Measurements from ENCODE around the gene DDX27. TPM values are rescaled to one million over a fixed set of nuclear protein-coding genes. Genes with fewer than 3 reads are reported as not detected.

DDX27 gene
- total and polyA plus RNA-seq, 9 of the 15 experiments (the other 6 are each of a cell fraction or from before 2014, with no cell fraction given) = 17.9 to 79.3 (median 57.0) TPM

- TF ChIP-seq MXI1 (IDR thresholded peaks at IDR 0.05; ENCODE audit: low read depth, low read length) = peak; percentile 14; the same call in 1 of the 2 replicates
- TF ChIP-seq PML (IDR thresholded peaks at IDR 0.05; ENCODE audit: low read length) = peak; percentile 60; the same call in 1 of the 2 replicates
- peak; percentile 73 for TF ChIP-seq SNRNP70 (optimal IDR thresholded peaks at IDR 0.05; ENCODE audit: low read depth, low read length)
- no peak for TF ChIP-seq PCBP1 (IDR thresholded peaks at IDR 0.05; ENCODE audit: low read depth, low read length, poor library complexity, severe bottlenecking)
- TF ChIP-seq JUN (IDR thresholded peaks at IDR 0.05; ENCODE audit: borderline replicate concordance, low read depth, low read length) = 0 out of 2 replicates have a peak, but pooled peaks have one; percentile 55
- TF ChIP-seq JUN (CRISPR knock-in tag; IDR thresholded peaks at IDR 0.05; ENCODE audit: borderline replicate concordance) = no peak
- peak; percentile 63; the same call in 1 of the 2 replicates for TF ChIP-seq ADNP (tag; IDR thresholded peaks at IDR 0.05)
- TF ChIP-seq FIP1L1 (IDR thresholded peaks at IDR 0.05; ENCODE audit: low read depth, low read length, poor library complexity, severe bottlenecking) = no peak
- TF ChIP-seq ZNF3 (CRISPR knock-in tag; IDR thresholded peaks at IDR 0.05) = no peak
- TF ChIP-seq ELF1 (tag; IDR thresholded peaks at IDR 0.05) = peak; percentile 50
Observed at GRCh38 chr20:49286689-49287551, 67.7 kb downstream of the DDX27 start (continued).
